Mesendoderm (in vitro differentiated cells): ENCODE data around the gene AGBL1.

Source experiments
- DNase-seq: peaks from one replicate; pipeline ENCODE4 v3.0.0; 2013
- H2AK5ac ChIP-seq: 2 replicates; pipeline ENCODE4 v1.6.1; 2013; ENCODE audit warnings: low read length, inconsistent platforms
- H2BK120ac ChIP-seq: 2 replicates; pipeline ENCODE4 v1.6.1; 2013; ENCODE audit warnings: low read depth, mild to moderate bottlenecking, low read length, moderate library complexity, mixed read lengths
- H2BK15ac ChIP-seq: replicated peaks from 2 replicates; pipeline ENCODE4 v1.6.1; 2013; ENCODE audit warnings: low read depth, mild to moderate bottlenecking, moderate library complexity
- H2BK5ac ChIP-seq: 2 replicates; pipeline ENCODE4 v1.6.1; 2013; ENCODE audit warnings: low read length, inconsistent platforms
- H3K18ac ChIP-seq: 2 replicates; pipeline ENCODE4 v1.6.1; 2013; ENCODE audit warnings: mild to moderate bottlenecking, low read length, mixed read lengths
- H3K23ac ChIP-seq: one replicate; pipeline ENCODE4 v1.6.1; 2013; ENCODE audit warnings: low read length
- H3K27ac ChIP-seq: 2 replicates; pipeline ENCODE4 v1.5.1; 2013; ENCODE audit warnings: low read depth, mild to moderate bottlenecking, inconsistent platforms, low read length, moderate library complexity
- H3K27me3 ChIP-seq: 2 replicates; pipeline ENCODE4 v1.6.1; 2013; ENCODE audit warnings: low read length, control low read depth, mild to moderate bottlenecking, inconsistent platforms; ENCODE audit not compliant: insufficient read depth, poor library complexity
- H3K36me3 ChIP-seq: 2 replicates; pipeline ENCODE4 v1.6.1; 2013; ENCODE audit warnings: low read length, inconsistent platforms; ENCODE audit not compliant: control insufficient read depth, insufficient read depth
- H3K4ac ChIP-seq: one replicate; pipeline ENCODE4 v1.6.1; 2013; ENCODE audit warnings: low read depth, mild to moderate bottlenecking, low read length, moderate library complexity
- H3K4me1 ChIP-seq: 2 replicates; pipeline ENCODE4 v1.6.1; 2013; ENCODE audit warnings: low read depth, low read length, inconsistent platforms; ENCODE audit not compliant: control insufficient read depth
- H3K4me2 ChIP-seq: 2 replicates; pipeline ENCODE4 v1.6.1; 2013; ENCODE audit warnings: low read length
- H3K4me3 ChIP-seq: 2 replicates; pipeline ENCODE4 v1.5.1; 2013; ENCODE audit warnings: mild to moderate bottlenecking, low read length
- H3K56ac ChIP-seq: one replicate; pipeline ENCODE4 v1.6.1; 2013; ENCODE audit warnings: low read length
- H3K79me1 ChIP-seq: 2 replicates; pipeline ENCODE4 v1.6.1; 2013; ENCODE audit warnings: low read length, inconsistent platforms
- H3K79me2 ChIP-seq: 2 replicates; pipeline ENCODE4 v1.6.1; 2013; ENCODE audit warnings: mild to moderate bottlenecking, low read length; ENCODE audit not compliant: control insufficient read depth, insufficient read depth
- H3K9ac ChIP-seq: 2 replicates; pipeline ENCODE4 v1.6.1; 2013; ENCODE audit warnings: low read length, inconsistent platforms
- H4K5ac ChIP-seq: one replicate; pipeline ENCODE4 v1.6.1; 2013; ENCODE audit warnings: low read length
- H4K8ac ChIP-seq: one replicate; pipeline ENCODE4 v1.6.1; 2013; ENCODE audit warnings: low read depth, mild to moderate bottlenecking, control low read depth, low read length, moderate library complexity
- WGBS: extraction: QIAGEN DNeasy Blood & Tissue Kit; methylation state at CpG from one replicate; pipeline ENCODE4 v1.1.7; 2013; ENCODE audit warnings: low lambda C conversion rate, missing lambda C conversion rate; ENCODE audit not compliant: insufficient coverage; ENCODE audit errors: extremely low coverage; 5-methylcytosine and 5-hydroxymethylcytosine counted together

The AGBL1 gene

GRCh38 chr15:86689006-86689405 lies 609.3 kb downstream of the AGBL1 start:
- H4K8ac ChIP-seq = no peak overlapping the region
- no peak overlapping the region for H4K5ac ChIP-seq
- no peaks in the 10 kb centered on the region for H3K27me3 ChIP-seq
- no peaks in the 10 kb centered on the region for H3K4me1 ChIP-seq
- no peak overlapping the region for H3K4me2 ChIP-seq
- H2BK5ac ChIP-seq = no peak overlapping the region
- no CpG with 5 or more reads among the region's 4 CpGs for WGBS
- H3K9ac ChIP-seq = no peak overlapping the region
- no peak overlapping the region for H3K23ac ChIP-seq
- H2BK15ac ChIP-seq = no peak overlapping the region
- H3K36me3 ChIP-seq = no peaks in the 10 kb centered on the region
- no peaks in the 10 kb centered on the region for H3K79me1 ChIP-seq
- H2BK120ac ChIP-seq = no peak overlapping the region
- no peak overlapping the region for H3K18ac ChIP-seq
- no peaks in the 10 kb centered on the region for H3K79me2 ChIP-seq
- H3K4ac ChIP-seq = no peak overlapping the region
- H3K27ac ChIP-seq = no peak overlapping the region
- DNase-seq = no peak
- H3K56ac ChIP-seq = no peak overlapping the region
- H2AK5ac ChIP-seq = no peak overlapping the region
- no peak overlapping the region for H3K4me3 ChIP-seq

GRCh38 chr15:86690566-86690965 lies 610.9 kb downstream of the AGBL1 start:
- Histone ChIP-seq H3K4me1 (no peaks in the 10 kb centered on the region), H2BK120ac (no peak overlapping the region), H3K9ac (no peak overlapping the region), H3K18ac (no peak overlapping the region), H4K8ac (no peak overlapping the region), H3K56ac (no peak overlapping the region), H3K79me1 (no peaks in the 10 kb centered on the region), H3K36me3 (no peaks in the 10 kb centered on the region), H3K23ac (no peak overlapping the region), H2BK5ac (no peak overlapping the region), H3K79me2 (no peaks in the 10 kb centered on the region), H3K4ac (no peak overlapping the region), H2BK15ac (no peak overlapping the region), H3K27me3 (no peaks in the 10 kb centered on the region), H2AK5ac (no peak overlapping the region), H4K5ac (no peak overlapping the region), H3K4me2 (no peak overlapping the region), H3K27ac (no peak overlapping the region), H3K4me3 (no peak overlapping the region)
- no CpG with 5 or more reads among the region's 1 CpG for WGBS
- peak; percentile 23 for DNase-seq

- Histone ChIP-seq H3K79me1 (no peaks in the 10 kb centered on the region), H3K4ac (no peak overlapping the region), H2BK5ac (no peak overlapping the region), H3K36me3 (no peaks in the 10 kb centered on the region), H3K4me2 (no peak overlapping the region), H3K18ac (no peak overlapping the region), H2BK15ac (no peak overlapping the region), H3K23ac (no peak overlapping the region), H3K56ac (no peak overlapping the region), H3K27ac (no peak overlapping the region), H3K9ac (no peak overlapping the region), H3K27me3 (no peaks in the 10 kb centered on the region), H3K79me2 (no peaks in the 10 kb centered on the region), H3K4me1 (no peaks in the 10 kb centered on the region), H4K5ac (no peak overlapping the region), H2AK5ac (no peak overlapping the region), H3K4me3 (no peak overlapping the region), H4K8ac (no peak overlapping the region), H2BK120ac (no peak overlapping the region)
- no CpG with 5 or more reads among the region's 2 CpGs for WGBS
- DNase-seq = peak; percentile 13
These were observed 611.5 kb downstream of the AGBL1 start for GRCh38 chr15:86691091-86691663.

- Histone ChIP-seq H4K8ac (no peak overlapping the region), H3K79me1 (no peaks in the 10 kb centered on the region), H3K4ac (no peak overlapping the region), H3K18ac (no peak overlapping the region), H3K23ac (no peak overlapping the region), H3K4me2 (no peak overlapping the region), H3K4me1 (no peaks in the 10 kb centered on the region), H3K36me3 (no peaks in the 10 kb centered on the region), H3K27me3 (no peaks in the 10 kb centered on the region), H3K56ac (no peak overlapping the region), H3K4me3 (no peak overlapping the region), H3K79me2 (no peaks in the 10 kb centered on the region), H2BK15ac (no peak overlapping the region), H2AK5ac (no peak overlapping the region), H3K9ac (no peak overlapping the region), H4K5ac (no peak overlapping the region), H2BK120ac (no peak overlapping the region), H2BK5ac (no peak overlapping the region), H3K27ac (no peak overlapping the region)
- no peak for DNase-seq
- WGBS = no CpG with 5 or more reads among the region's 3 CpGs
These were observed 621.4 kb downstream of the AGBL1 start for GRCh38 chr15:86700864-86701610.

- no peak overlapping the region for H3K56ac ChIP-seq
- DNase-seq = no peak
- H3K23ac ChIP-seq = no peak overlapping the region
- no peak overlapping the region for H3K4ac ChIP-seq
- H3K9ac ChIP-seq = no peak overlapping the region
- H3K18ac ChIP-seq = no peak overlapping the region
- H3K4me3 ChIP-seq = no peak overlapping the region
- no peak overlapping the region for H4K8ac ChIP-seq
- no peak overlapping the region for H3K4me2 ChIP-seq
- H2BK120ac ChIP-seq = no peak overlapping the region
- H3K79me1 ChIP-seq = no peaks in the 10 kb centered on the region
- H3K4me1 ChIP-seq = no peaks in the 10 kb centered on the region
- no peaks in the 10 kb centered on the region for H3K27me3 ChIP-seq
- no peak overlapping the region for H2BK5ac ChIP-seq
- H2BK15ac ChIP-seq = no peak overlapping the region
- H4K5ac ChIP-seq = no peak overlapping the region
- no peaks in the 10 kb centered on the region for H3K79me2 ChIP-seq
- H3K36me3 ChIP-seq = no peaks in the 10 kb centered on the region
- H2AK5ac ChIP-seq = no peak overlapping the region
- no peak overlapping the region for H3K27ac ChIP-seq
These were observed 621.9 kb downstream of the AGBL1 start for GRCh38 chr15:86701611-86701963.

GRCh38 chr15:86706813-86707212 lies 627.1 kb downstream of the AGBL1 start:
- Histone ChIP-seq H2BK5ac (no peak overlapping the region), H3K79me1 (no peaks in the 10 kb centered on the region), H2AK5ac (no peak overlapping the region), H3K4me2 (no peak overlapping the region), H4K8ac (no peak overlapping the region), H2BK15ac (no peak overlapping the region), H3K4me3 (no peak overlapping the region), H3K4me1 (no peaks in the 10 kb centered on the region), H4K5ac (no peak overlapping the region), H3K79me2 (no peaks in the 10 kb centered on the region), H3K56ac (no peak overlapping the region), H3K36me3 (no peaks in the 10 kb centered on the region), H2BK120ac (no peak overlapping the region), H3K23ac (no peak overlapping the region), H3K27ac (no peak overlapping the region), H3K27me3 (no peaks in the 10 kb centered on the region), H3K4ac (no peak overlapping the region), H3K9ac (no peak overlapping the region), H3K18ac (no peak overlapping the region)
- DNase-seq = no peak
- no CpG with 5 or more reads among the region's 1 CpG for WGBS
